C4-2B (cell line): ENCODE measurements around the gene ZBTB45.

Experiments used
- H3K27ac ChIP-seq: fragments of 450-650 bp; 2 replicates; pipeline ENCODE4 v1.5.1; 2017
- ZFX ChIP-seq: fragments of 450-650 bp; IDR thresholded peaks from 2 replicates; pipeline ENCODE4 v1.6.1; 2017
- TF ChIP-seq, protein P1 (sequence below): fragments of 450-650 bp; conservative IDR thresholded peaks from 2 replicates; pipeline ENCODE4 v1.5.1; 2017; ENCODE audit warnings: mild to moderate bottlenecking

ZBTB45 gene

DNA sequence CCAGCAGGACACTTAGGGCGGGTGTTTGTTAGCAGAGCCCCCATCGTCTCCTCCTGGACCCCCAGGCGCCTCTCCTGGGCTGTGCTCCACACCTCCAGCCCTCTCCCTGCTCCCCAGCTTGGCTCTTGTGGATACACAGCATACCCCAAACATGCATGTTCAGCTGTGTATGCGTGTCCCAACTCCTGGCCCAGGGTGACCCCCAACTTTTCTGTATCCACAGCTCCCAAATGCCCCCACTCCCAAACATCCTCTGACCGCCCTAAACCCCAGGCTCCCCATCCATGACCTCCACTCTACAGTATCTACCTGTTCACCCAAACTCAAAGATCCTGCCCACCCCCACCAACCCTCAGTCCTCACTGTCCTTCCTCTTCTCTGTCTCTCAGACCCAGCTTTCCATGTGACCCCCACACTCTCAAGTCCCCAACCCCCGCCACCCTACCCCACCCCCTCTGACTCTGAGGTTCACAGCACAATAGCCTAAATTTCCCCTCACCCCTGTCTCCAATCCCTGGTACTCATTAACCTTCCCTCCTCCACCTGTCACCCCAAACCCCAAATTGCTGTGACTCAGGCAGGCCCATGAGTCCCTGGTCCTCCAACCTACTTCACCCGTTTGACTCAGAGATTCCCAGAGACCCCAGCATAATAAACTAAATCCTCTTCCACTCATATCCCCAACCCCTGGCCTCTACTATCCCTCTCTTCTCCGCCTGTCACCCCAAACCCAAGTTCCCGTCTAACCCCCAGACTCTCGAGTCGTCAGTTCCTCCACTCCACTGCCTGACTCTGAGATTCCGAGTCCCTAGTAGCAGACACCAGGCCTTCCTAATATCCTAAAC is 37.8 kb upstream of the ZBTB45 start:
- TF ChIP-seq ZFX = no peak
- TF ChIP-seq, protein P1, sequence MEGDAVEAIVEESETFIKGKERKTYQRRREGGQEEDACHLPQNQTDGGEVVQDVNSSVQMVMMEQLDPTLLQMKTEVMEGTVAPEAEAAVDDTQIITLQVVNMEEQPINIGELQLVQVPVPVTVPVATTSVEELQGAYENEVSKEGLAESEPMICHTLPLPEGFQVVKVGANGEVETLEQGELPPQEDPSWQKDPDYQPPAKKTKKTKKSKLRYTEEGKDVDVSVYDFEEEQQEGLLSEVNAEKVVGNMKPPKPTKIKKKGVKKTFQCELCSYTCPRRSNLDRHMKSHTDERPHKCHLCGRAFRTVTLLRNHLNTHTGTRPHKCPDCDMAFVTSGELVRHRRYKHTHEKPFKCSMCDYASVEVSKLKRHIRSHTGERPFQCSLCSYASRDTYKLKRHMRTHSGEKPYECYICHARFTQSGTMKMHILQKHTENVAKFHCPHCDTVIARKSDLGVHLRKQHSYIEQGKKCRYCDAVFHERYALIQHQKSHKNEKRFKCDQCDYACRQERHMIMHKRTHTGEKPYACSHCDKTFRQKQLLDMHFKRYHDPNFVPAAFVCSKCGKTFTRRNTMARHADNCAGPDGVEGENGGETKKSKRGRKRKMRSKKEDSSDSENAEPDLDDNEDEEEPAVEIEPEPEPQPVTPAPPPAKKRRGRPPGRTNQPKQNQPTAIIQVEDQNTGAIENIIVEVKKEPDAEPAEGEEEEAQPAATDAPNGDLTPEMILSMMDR = no peak
- H3K27ac ChIP-seq = peak overlapping the region; percentile 96

DNA sequence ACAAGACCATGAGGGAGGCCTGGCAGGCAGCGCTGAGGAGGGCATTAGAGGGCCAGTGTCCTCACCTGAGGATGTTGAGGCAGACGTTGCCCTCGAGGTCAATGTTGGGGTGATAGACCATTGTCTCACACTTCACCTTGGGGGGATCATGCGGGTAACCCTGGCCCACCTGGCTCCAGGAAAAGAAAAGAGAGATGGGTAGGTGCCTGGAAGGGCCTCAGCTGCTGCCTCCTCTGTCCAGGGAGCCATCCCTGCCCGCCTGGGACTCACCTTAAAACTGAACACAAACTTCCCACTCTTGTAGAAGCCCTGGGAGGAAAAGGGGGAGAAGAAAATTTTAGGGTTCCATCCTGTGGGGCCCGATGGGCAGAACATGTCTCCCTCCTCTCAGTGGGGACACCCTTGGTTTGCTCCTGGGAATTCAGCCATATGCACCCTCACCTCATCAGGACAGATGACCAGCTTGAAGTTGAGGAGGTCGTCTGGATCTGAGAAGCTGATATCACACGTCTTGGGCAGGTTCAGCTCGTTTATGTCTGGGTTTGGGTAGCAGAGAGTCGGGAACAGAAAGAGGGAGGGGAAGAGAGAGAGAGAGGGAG is 37.1 kb upstream of the ZBTB45 start:
- TF ChIP-seq, protein P1 = no peak
- TF ChIP-seq ZFX = no peak
- peak overlapping the region; percentile 96 for H3K27ac ChIP-seq

DNA sequence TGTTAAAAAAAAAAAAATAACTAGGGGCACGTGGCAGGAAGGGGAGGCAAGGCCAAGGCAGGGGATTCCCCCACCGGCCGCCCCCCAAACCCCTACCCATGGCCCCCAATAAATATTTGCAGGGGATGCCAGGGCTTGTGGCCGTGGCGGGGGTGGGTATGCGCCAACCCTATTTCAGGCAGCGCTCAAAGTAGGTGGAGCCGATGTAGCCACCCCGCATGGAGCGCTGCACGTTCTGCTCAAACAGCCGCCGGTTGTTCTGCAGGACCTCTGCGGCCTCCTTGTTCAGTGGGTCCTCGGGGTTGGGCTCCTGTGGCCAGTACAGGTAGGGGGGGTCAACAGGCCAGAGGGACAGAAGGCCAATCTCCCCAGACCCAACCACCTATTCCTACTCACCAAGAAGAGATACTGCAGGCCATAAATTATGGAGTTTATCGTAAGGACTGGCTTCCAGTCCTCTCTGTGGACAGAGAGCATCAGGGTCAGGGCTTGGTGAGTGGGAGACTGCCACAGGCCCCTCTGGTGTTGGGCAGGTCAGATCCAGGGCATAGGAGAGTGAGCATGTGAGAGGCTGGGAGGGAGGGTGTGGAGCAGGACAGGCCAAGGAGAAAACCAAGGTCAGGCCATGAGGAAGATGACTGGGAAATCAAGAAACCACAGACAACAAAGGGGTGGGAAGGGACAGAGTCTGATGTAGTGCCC is 36.5 kb upstream of the ZBTB45 start:
- peak overlapping the region; percentile 96 for H3K27ac ChIP-seq
- no peak for TF ChIP-seq ZFX
- TF ChIP-seq, protein P1 = no peak

DNA sequence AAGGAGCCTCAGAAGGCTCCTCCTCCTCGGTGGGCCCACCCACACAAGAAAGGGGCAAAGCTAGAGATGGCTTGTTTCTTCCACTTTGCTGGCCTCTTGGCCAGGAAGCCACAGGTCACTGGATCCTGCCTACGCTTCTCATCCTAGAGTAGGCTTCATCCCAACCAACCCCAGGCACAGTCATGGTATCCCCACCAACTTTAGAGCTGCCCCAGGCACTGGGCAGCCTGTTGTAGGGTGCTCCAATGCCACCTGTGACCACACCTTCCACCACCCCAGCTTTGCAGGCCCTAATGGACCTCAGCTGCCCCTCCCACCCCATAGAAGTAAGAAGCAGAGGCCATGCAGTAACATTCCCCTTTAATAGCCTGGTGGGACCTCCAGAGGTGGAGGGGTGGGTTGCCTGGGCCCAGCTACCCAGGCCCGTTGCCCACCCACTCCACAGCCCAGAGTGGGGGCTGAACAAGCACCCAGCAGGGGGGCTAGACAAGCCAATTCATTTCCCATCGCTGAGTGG is 35.8 kb upstream of the ZBTB45 start:
- no peak for TF ChIP-seq ZFX
- TF ChIP-seq, protein P1 = no peak
- peak overlapping the region; percentile 81 for H3K27ac ChIP-seq

DNA sequence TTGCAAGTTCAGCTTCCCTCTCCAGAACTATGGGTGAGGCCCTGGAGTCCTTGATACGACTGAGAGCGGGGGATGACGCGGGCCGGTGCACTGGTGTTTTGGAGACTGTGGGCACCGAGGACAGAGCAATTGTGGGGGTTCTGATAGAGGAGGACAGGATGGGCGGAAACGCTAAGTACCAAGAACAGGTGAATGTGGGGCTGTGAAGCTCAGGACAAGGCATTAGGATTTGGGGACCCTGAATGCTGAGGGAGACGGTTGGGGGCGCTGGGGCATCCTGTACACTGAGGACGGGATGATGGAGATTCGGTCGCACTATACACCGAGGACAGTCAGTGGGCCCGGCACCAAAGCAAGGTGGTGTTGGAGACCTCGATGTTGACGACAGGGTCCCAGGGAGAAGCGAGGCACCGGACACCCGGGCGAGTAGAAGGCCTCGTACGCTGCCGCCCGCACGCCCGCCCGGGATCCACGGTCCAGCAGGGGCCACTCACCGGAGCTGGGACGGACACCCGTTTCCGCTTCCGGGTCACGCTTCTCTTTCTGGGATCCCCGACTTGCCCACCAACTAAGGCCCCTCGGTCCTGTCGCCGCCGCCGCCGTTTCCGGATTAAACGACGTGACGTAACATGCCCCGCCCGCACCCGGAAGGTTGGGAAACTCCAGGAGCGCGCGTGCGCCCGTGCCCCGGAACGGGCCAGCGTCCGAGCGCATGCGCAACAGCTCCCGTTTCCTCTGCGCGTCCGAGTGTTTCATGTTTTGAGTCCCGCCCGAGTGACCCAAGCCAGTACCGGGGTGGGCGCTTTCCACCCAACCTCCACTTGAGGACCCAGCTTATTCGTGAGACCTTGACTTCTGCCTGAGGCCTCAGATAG is 35.1 kb upstream of the ZBTB45 start, which contains the start of gene CHMP2A:
Gene CHMP2A (minus strand): TSS at position 612 of the 875 bp plus-strand sequence. CDS start 893 bp downstream, outside the sequence.
- TF ChIP-seq, protein P1 = no peak
- TF ChIP-seq ZFX = peak; percentile 45; the same call in 1 of the 2 replicates
- H3K27ac ChIP-seq = peak within 1 kb of the TSS; percentile 81

DNA sequence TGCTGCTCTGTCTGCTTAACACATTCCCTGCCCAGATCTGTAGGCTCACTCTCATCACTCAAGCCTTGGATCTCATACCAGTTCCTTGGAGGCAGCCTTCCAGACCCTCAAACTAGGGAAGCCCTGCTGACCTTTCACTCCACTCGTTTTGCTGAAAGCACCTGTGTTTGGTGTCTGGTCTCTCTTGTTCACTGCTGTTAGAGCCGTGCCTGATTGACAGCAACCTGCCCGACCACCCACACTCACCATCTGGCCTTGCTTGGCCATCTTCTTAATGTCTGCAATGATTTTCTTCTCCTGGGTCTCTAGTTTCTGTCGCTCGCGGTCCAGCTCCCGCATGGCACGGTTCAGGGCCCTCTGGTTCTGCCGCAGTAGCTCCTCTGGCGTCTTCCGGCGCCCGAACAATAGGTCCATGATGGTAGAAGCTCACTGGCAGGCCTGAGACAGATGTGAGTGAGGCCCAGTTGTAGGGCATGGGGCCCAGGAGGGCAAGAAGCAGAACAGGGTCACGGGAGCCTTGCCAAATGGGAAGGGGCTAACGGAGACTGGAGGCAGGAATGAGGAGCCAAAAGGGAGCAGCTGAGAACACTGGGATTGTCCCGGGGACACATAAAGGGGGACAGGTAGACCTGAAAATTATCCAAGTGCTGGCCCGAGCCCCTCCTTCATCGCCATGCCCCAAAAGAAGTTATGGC is 34.3 kb upstream of the ZBTB45 start:
- no peak for TF ChIP-seq ZFX
- TF ChIP-seq, protein P1 = no peak
- peak overlapping the region; percentile 81 for H3K27ac ChIP-seq
